Measurements from ENCODE around the gene DSCAML1. TPM values are rescaled to one million over a fixed set of nuclear protein-coding genes. Genes with fewer than 3 reads are reported as not detected.

Gene DSCAML1
- total RNA-seq, 2 donors from 2014 or later = 0.21 to 0.41 TPM

GRCh38 chr11:117462864-117463247, 334.2 kb downstream of the DSCAML1 start:
- H3K27me3 ChIP-seq (replicated peaks; ENCODE audit: insufficient read depth) = no peaks in the 10 kb centered on the region
- no peak overlapping the region for H3K4me3 ChIP-seq
- H3K36me3 ChIP-seq = no peaks in the 10 kb centered on the region
- no peaks in the 10 kb centered on the region for H3K9me3 ChIP-seq
- no peak overlapping the region for H3K27ac ChIP-seq
- no peak for ATAC-seq (ENCODE audit: insufficient number of reproducible peaks, low FRiP score, low read depth)
- no peak for TF ChIP-seq CTCF (IDR thresholded peaks at IDR 0.05)
- no peaks in the 10 kb centered on the region for H3K4me1 ChIP-seq (ENCODE audit: control insufficient read depth in 1 of 2, low read depth in 2 of 2)
- no peak for DNase-seq (ENCODE audit: low spot score)

GRCh38 chr11:117462183-117462863, 334.7 kb downstream of the DSCAML1 start:
- no peak for ATAC-seq (ENCODE audit: insufficient number of reproducible peaks, low FRiP score, low read depth)

GRCh38 chr11:117461396-117462182, 335.4 kb downstream of the DSCAML1 start:
- H3K27ac ChIP-seq = no peak overlapping the region
- H3K36me3 ChIP-seq = no peaks in the 10 kb centered on the region
- H3K4me1 ChIP-seq (ENCODE audit: control insufficient read depth in 1 of 2, low read depth in 2 of 2) = no peaks in the 10 kb centered on the region
- no peak for TF ChIP-seq CTCF (IDR thresholded peaks at IDR 0.05)
- DNase-seq (ENCODE audit: low spot score) (no peak), ATAC-seq (ENCODE audit: insufficient number of reproducible peaks, low FRiP score, low read depth) (no peak)
- no peaks in the 10 kb centered on the region for H3K9me3 ChIP-seq
- no peaks in the 10 kb centered on the region for H3K27me3 ChIP-seq (replicated peaks; ENCODE audit: insufficient read depth)
- no peak overlapping the region for H3K4me3 ChIP-seq

More at GRCh38 chr11:117462183-117462863, 334.7 kb downstream of the DSCAML1 start:
- DNase-seq (ENCODE audit: low spot score) = no peak
- H3K27ac ChIP-seq = no peak overlapping the region
- H3K27me3 ChIP-seq (replicated peaks; ENCODE audit: insufficient read depth) = no peaks in the 10 kb centered on the region
- TF ChIP-seq CTCF (IDR thresholded peaks at IDR 0.05) = no peak
- H3K36me3 ChIP-seq = no peaks in the 10 kb centered on the region
- no peaks in the 10 kb centered on the region for H3K4me1 ChIP-seq (ENCODE audit: control insufficient read depth in 1 of 2, low read depth in 2 of 2)
- H3K4me3 ChIP-seq = no peak overlapping the region
- no peaks in the 10 kb centered on the region for H3K9me3 ChIP-seq

GRCh38 chr11:117459979-117460300, 337.1 kb downstream of the DSCAML1 start:
- Histone ChIP-seq H3K4me1 (ENCODE audit: control insufficient read depth in 1 of 2, low read depth in 2 of 2) (no peaks in the 10 kb centered on the region), H3K9me3 (no peaks in the 10 kb centered on the region), H3K36me3 (no peaks in the 10 kb centered on the region), H3K4me3 (no peak overlapping the region), H3K27me3 (replicated peaks; ENCODE audit: insufficient read depth) (no peaks in the 10 kb centered on the region), H3K27ac (no peak overlapping the region)
- TF ChIP-seq CTCF (IDR thresholded peaks at IDR 0.05) = no peak
- DNase-seq (ENCODE audit: low spot score) = no peak
- ATAC-seq (ENCODE audit: insufficient number of reproducible peaks, low FRiP score, low read depth) = no peak

- no peaks in the 10 kb centered on the region for H3K36me3 ChIP-seq
- no peaks in the 10 kb centered on the region for H3K27me3 ChIP-seq (replicated peaks; ENCODE audit: insufficient read depth)
- TF ChIP-seq CTCF (IDR thresholded peaks at IDR 0.05) = no peak
- no peaks in the 10 kb centered on the region for H3K9me3 ChIP-seq
- no peak overlapping the region for H3K4me3 ChIP-seq
- DNase-seq (ENCODE audit: low spot score) = no peak
- no peak overlapping the region for H3K27ac ChIP-seq
- no peaks in the 10 kb centered on the region for H3K4me1 ChIP-seq (ENCODE audit: control insufficient read depth in 1 of 2, low read depth in 2 of 2)
- no peak for ATAC-seq (ENCODE audit: insufficient number of reproducible peaks, low FRiP score, low read depth)
Measured at GRCh38 chr11:117459123-117459978, 337.7 kb downstream of the DSCAML1 start.

Measured in thoracic aorta (tissue), 2 donors.